ENCODE measurements around the gene SLC10A6.

Gene SLC10A6

GRCh38 chr4:86837691-86838503, 11.3 kb downstream of the SLC10A6 start:
- in situ Hi-C loops (cut with MboI; ENCODE audit: low sequenced_read_pairs, unreplicated experiment), result no loop called here
- TF ChIP-seq CTCF (IDR thresholded peaks at IDR 0.05; ENCODE audit: borderline replicate concordance, control extremely low read depth, extremely low read depth, insufficient read depth, missing control alignments), result no peak
- DNase-seq (ENCODE audit: low spot score), result no peak

- no peak for TF ChIP-seq CTCF (IDR thresholded peaks at IDR 0.05; ENCODE audit: borderline replicate concordance, control extremely low read depth, extremely low read depth, insufficient read depth, missing control alignments)
- in situ Hi-C loops (cut with MboI; ENCODE audit: low sequenced_read_pairs, unreplicated experiment), result no loop called here
- DNase-seq (ENCODE audit: low spot score), result no peak
Measured at GRCh38 chr4:86835677-86836076, 13.5 kb downstream of the SLC10A6 start.

- no peak for DNase-seq (ENCODE audit: low spot score)
- in situ Hi-C loops (cut with MboI; ENCODE audit: low sequenced_read_pairs, unreplicated experiment), result no loop called here
Measured at GRCh38 chr4:86834901-86835300, 14.3 kb downstream of the SLC10A6 start.

GRCh38 chr4:86833615-86834014, 15.6 kb downstream of the SLC10A6 start:
- in situ Hi-C loops (cut with MboI; ENCODE audit: low sequenced_read_pairs, unreplicated experiment), result no loop called here
- no peak for DNase-seq (ENCODE audit: low spot score)
- no peak for TF ChIP-seq CTCF (IDR thresholded peaks at IDR 0.05; ENCODE audit: borderline replicate concordance, control extremely low read depth, extremely low read depth, insufficient read depth, missing control alignments)

More at GRCh38 chr4:86834901-86835300, 14.3 kb downstream of the SLC10A6 start:
- no peak for TF ChIP-seq CTCF (IDR thresholded peaks at IDR 0.05; ENCODE audit: borderline replicate concordance, control extremely low read depth, extremely low read depth, insufficient read depth, missing control alignments)

GRCh38 chr4:86831262-86832130, 17.7 kb downstream of the SLC10A6 start:
- DNase-seq (ENCODE audit: low spot score), result no peak
- in situ Hi-C loops (cut with MboI; ENCODE audit: low sequenced_read_pairs, unreplicated experiment), result no loop called here
- no peak for TF ChIP-seq CTCF (IDR thresholded peaks at IDR 0.05; ENCODE audit: borderline replicate concordance, control extremely low read depth, extremely low read depth, insufficient read depth, missing control alignments)

GRCh38 chr4:86825511-86825910, 23.7 kb downstream of the SLC10A6 start:
- in situ Hi-C loops (cut with MboI; ENCODE audit: low sequenced_read_pairs, unreplicated experiment), result no loop called here
- TF ChIP-seq CTCF (IDR thresholded peaks at IDR 0.05; ENCODE audit: borderline replicate concordance, control extremely low read depth, extremely low read depth, insufficient read depth, missing control alignments), result no peak
- no peak for DNase-seq (ENCODE audit: low spot score)
